Measurements from ENCODE around the gene NRIP1.

Gene NRIP1

DNA sequence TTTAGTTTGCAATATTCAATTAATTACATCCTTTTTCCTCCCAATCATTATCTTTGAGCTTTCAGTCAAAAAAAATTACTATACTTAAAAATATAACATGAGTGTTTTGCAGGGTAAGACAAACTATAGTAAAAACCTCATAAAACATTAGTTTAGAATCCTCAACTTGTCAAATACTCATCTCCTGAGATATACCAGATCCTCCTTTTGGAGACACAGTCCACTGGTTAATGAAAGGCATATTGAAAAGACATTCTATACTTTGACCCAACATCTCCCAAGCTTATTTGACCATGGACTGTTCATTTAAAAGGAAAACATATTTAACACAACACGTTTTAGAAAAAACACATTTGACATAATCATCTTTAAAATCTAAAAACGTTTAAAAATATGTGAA is 52.8 kb downstream of the NRIP1 start:
- no peak for DNase-seq (ENCODE audit: low read depth)
- no peak overlapping the region for H3K4me3 ChIP-seq (ENCODE audit: low read length)
- no peak for TF ChIP-seq CTCF (IDR thresholded peaks at IDR 0.05; ENCODE audit: insufficient read depth, low read depth, low read length, missing control alignments)

GRCh38 chr21:15010645-15011044 is 54.2 kb downstream of the NRIP1 start:
- DNase-seq (ENCODE audit: low read depth): no peak
- no peak for TF ChIP-seq CTCF (IDR thresholded peaks at IDR 0.05; ENCODE audit: insufficient read depth, low read depth, low read length, missing control alignments)
- H3K4me3 ChIP-seq (ENCODE audit: low read length): no peak overlapping the region

- no peak for DNase-seq (ENCODE audit: low read depth)
- no peak overlapping the region for H3K4me3 ChIP-seq (ENCODE audit: low read length)
- no peak for TF ChIP-seq CTCF (IDR thresholded peaks at IDR 0.05; ENCODE audit: insufficient read depth, low read depth, low read length, missing control alignments)
Measured at GRCh38 chr21:15009837-15010363, 54.9 kb downstream of the NRIP1 start.

- H3K4me3 ChIP-seq (ENCODE audit: low read length): no peak overlapping the region
- DNase-seq (ENCODE audit: low read depth): no peak
- no peak for TF ChIP-seq CTCF (IDR thresholded peaks at IDR 0.05; ENCODE audit: insufficient read depth, low read depth, low read length, missing control alignments)
Measured at GRCh38 chr21:15007716-15008296, 57.0 kb downstream of the NRIP1 start.

- no peak for TF ChIP-seq CTCF (IDR thresholded peaks at IDR 0.05; ENCODE audit: insufficient read depth, low read depth, low read length, missing control alignments)
- H3K4me3 ChIP-seq (ENCODE audit: low read length): no peak overlapping the region
Measured at GRCh38 chr21:15006594-15007230, 58.1 kb downstream of the NRIP1 start.

GRCh38 chr21:15005391-15005790 is 59.4 kb downstream of the NRIP1 start:
- H3K4me3 ChIP-seq (ENCODE audit: low read length): no peak overlapping the region
- TF ChIP-seq CTCF (IDR thresholded peaks at IDR 0.05; ENCODE audit: insufficient read depth, low read depth, low read length, missing control alignments): no peak
- no peak for DNase-seq (ENCODE audit: low read depth)

More at GRCh38 chr21:15006594-15007230, 58.1 kb downstream of the NRIP1 start:
- no peak for DNase-seq (ENCODE audit: low read depth)
